NCI-H748 treated with DMSO at 0.1 percent for 48 hours (cell line): ENCODE measurements around the gene PDE4A.
"Not testable (repeated sequence)": the region's sequence is repeated elsewhere in the genome, so short reads cannot be mapped to it uniquely, and the experiment has no call there.

Experiments
- DNase-seq: peaks from one replicate; lab custom pipeline; 2025; lab: John Stamatoyannopoulos, UW

The PDE4A gene

DNA sequence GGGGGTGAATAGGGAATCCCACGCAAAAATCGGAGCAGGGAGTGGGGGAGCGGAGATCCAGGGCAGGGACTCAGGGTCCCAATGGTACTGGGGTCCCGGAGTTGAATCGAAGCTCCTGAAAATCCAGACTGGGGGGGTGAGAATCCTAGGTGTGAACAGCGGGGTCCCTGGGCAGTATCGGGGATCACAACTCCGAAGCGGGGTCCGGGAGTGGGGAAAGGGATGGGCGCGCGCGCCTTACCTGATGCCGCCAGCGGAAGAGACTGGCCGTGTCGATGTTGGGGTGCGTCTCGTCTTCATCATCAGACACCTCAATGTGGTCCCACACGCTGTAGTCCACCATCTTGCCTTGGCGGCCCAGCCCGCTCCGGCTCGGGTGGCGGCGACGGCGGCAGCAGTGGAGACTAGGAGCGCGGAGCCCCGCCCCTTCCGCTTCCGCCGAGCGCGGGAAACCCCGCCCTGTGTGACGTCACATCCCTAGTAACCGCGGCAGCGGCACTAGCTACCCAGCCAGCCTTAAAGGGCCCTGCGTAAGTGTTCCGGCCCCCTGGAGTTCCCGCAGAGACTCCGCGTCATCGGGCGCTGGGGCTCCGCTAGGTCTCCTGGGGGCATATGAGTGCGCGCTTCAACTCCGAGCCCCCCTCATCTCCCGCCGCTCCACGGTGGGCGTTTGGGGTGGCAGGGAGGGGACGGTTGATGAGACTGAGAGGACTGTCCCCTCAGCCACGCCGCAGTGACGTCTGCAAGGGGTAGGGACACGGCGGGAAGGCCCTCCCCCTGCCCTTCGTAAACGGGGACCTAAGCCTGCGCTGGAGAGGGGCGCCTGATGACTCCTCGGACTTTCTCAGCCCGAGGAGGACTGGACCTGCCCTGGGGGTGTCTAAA is 17.0 kb upstream of the PDE4A start, which contains the start of gene CDC37:
CDC37 (minus strand) TSS at position 406 of the 885 bp plus-strand sequence; CDS start at position 343, 63 bp downstream.
- DNase-seq = peak; percentile 89

DNA sequence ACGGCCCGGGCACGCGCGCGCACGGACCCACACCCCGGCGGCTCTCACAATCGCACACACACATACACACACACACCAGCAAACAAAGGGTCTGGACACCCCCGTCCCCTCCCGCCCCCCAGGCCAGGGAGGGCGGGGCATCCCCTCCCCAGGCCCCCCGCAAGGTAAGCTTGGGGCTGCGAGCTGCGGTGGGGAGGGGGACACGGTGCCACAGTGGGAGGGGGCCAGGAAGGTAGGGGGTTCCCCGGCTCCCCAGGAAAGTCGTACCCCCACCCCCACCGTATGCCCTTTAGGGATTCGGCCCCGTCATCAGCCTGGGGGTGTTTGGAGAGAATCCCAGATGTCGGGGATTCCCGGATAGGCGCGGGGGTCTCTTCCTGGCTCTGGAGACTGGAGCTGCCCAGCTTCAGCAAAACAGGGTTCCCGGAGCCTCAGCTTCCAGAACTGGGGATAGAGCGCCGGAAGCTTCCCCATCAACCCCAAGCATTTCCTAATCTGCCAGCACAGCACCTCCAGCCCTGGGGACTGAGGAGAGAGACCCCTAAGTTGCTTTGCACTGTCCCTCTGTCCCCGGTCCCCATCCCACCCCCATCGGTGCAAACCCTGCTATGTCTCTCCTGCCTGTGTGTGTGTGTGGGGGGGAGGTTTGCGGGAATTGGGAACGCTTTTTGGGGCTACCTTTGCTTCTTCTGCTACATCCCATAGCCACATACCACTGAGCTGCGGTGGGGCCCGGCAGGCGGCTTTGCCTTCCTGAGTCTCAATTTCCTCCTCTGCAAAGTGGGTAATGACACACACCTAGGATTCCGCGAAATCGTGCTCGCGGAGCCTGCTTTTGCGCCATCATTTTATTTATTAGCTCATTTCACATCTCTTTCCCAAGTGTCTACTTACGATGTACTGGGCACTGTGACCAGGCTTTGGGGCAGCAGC is 15.2 kb upstream of the PDE4A start:
- no peak for DNase-seq

DNA sequence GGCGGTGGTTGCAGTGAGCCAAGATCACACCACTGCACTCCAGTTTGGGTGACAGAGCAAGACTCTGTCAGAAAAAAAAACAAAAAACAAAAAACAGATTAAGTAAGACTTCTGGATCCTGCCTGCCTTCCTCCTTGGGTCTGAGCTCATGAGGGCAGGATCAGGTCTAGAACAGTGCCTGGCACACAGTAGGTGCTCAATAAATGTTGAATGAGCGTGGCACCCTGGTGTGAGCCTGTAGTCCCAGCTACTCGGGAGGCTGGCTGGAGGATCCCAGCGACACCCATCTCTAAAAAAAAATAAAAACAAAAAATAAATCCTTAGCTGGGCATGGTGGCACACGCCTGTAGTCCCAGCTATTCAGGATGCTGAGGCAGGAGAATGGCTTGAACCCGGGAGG is 14.1 kb upstream of the PDE4A start:
- DNase-seq = no peak

DNA sequence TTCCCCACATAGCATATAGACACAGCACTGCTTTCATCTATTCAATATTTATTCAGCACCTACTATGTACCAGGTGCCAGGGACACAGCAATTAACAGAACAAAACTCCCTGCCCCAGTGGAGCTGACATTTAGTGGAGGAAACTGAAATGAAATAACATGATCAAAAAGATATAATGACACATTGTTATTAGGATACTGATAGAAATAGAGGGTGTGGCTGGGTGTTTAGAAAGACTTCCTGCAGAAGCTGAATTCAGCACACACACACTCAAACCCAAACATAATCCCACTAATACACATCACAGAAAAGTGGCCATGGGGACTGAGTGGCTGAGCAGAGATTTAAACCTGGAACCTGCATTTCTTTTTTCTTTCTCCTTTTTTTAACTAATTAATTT is 13.2 kb upstream of the PDE4A start:
- no peak for DNase-seq

DNA sequence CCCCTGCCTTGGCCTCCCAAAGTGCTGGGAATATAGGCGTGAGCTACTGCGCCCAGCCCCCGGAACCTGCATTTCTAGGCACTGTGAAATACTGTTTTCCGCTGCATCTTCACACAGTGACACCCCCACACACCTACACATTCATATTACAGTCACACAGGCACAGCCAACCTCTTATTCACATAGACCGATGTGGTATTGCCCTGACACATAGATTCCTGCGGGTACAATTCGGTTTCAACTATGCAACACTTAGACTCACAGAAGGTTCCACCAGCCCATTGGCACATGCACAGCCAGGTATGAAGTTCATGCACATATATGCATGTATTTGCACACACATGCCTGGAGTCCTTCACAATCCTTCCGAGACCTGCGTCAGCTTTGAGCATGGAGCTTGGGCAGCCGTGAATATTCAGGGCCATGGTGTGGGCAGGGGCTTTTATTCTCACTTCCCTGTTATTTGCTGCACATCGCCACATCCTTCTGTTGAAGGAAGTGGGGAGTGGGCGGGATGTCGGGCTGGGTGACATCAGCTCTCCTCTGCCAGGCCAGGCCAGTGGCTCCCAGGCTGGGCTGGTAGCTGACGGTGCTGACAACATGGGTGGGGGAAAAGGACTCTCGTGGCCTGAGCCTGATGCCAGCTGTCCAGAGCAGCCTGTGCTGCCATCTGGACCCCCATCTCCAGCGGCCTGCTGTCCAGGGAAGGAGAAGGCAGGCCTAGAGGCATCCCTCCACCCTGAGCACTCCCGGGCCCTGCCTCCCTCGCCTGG is 11.6 kb upstream of the PDE4A start:
- no peak for DNase-seq

DNA sequence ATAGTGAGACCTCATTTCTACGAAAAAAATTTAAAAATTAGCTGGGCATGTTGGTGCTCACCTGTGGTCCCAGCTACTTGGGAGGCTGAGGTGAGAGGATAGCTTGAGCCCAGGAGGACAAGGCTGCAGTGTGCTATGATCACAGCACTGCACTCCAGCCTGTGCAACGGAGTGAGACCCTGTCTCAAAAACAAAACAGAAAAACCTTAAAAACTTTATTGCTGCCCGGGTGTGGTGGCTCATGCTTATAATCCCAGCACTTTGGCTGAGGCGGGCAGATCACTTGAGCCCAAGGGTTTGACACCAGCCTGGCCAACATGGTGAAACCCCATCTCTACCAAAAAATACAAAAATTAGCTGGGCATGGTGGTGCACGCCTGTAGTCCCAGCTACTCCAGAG is 9.1 kb upstream of the PDE4A start:
- not testable (repeated sequence) for DNase-seq

DNA sequence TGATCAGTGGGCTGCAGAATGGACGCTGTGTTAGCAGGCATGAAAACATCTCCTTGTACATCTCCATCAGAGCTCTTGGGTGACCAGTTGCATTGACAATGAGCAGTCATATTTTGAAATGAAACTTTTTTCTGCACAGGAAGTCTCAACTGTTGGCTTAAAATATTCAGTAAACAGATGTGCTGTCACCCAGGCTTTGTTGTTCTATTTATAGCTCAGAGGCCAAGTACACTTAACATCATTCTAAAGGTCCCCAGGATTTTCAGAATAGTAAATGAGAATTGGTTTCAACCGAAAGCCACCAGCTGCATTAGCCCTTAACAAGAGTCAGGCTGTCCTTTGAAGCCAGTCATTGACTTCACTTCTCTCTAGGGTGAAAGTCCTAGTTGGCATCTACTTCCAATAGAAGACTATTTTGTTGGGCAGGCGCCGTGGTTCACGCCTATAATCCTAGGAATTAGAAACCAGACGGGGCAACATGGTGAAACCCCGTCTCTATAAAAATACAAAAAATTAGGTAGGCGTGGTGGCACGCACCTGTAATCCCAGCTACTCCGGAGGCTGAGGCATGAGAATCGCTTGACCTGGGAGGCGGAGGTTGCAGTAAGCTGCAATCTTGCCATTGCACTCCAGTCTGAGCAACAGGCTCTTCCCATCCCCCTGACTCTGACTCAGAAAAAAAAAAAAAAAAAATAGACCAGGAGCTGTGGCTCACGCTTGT is 7.9 kb upstream of the PDE4A start:
- no peak for DNase-seq

DNA sequence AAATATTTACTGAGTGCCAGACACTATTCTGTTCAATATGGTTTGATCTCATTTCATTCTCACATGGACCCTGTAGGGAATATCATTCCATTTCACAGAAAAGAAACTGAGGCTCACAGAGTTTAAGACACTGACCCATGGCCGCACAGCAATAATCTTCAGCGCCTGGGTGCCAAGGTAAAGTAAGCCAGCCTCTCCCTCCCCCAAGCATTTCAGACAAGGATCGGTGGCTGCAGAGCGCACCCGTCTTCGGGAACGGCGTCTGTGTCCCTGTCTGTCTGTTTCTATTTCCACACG is 4.3 kb upstream of the PDE4A start:
- DNase-seq = no peak

DNA sequence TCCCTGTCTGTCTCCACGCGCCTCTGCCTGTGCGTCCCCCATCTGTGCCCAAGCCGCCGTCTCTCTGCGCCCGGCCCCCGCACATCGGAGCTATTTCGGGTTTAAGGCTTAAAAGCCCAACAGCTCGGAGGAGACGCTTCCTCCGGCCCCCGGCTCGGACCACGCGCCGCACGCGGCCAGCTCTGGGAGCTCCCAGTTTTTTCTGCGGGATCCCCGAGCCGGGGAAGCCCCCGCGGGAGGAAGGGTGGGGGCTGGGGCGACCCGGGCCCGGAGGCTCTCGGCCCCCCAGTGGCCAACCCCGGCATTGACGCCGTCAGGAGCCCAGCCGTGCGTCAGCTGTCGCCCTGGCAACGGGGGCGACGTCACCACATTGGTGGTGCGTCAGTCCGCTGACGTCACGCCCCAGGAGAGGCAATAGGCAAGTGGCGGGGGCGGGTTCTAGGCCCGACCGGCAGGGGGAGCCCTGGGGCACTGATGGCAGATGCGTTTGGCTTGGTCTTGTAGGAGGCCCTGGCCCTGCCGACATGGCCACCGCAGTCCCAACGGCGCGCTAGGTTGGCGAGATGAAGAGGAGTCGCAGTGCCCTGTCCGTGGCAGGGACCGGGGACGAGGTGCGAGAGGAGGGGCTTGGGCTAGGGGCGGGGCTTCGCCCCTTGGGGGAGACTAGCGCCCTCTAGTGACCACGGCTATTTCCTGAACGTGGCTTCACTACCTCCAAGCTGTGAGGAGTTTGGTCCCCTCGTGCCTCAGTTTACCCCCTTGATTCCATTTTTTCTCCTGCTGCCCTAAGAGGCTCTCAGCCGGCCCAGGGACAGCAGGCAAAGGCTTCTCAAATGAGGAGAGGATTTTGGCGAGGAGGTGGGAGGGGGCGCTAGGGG is 3.7 kb upstream of the PDE4A start:
- peak; percentile 86 for DNase-seq

DNA sequence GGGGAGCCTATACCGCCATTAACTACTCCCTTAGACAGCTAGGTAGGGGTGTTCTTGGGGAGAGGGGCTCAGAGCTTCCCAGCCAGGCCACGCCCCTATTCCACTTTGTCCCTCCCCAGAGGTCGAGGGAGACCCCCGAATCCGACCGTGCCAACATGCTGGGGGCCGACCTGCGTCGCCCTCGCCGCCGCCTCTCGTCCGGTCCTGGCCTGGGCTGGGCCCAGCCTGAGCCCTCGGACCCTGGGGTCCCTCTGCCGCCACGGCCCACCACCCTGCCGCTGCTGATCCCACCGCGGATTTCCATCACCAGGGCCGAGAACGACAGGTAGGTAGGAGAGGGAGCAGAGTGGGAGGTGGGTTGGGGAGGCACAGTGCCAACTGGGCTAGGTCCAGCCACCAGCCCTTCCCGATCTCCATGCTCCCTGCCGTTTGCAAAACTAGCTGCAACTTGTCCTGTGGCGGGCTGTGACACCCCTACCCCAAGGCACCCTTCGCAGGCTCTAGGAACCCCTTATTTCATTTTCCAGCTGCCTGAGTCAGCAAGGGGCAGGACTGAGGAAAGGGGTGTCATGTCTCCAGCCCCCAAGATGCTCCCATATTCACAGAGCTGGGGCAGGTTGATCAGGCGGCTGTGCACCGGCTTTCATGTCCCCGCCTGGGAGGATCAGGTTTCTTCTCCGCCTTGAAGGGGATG is 2.6 kb upstream of the PDE4A start:
- no peak for DNase-seq

DNA sequence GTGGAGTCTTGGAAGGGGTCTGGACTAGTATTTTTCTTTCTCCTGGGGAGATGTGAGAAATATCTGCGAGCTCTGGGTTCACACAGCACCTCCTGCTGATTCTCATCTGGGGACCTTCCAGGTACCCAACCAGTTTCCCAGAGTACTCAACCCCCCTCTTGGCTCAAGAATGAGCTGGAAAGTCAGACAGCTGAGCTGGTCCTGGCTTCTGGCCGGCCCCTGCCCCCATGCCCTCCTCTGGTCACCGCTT is 2.2 kb upstream of the PDE4A start:
- DNase-seq = no peak

DNA sequence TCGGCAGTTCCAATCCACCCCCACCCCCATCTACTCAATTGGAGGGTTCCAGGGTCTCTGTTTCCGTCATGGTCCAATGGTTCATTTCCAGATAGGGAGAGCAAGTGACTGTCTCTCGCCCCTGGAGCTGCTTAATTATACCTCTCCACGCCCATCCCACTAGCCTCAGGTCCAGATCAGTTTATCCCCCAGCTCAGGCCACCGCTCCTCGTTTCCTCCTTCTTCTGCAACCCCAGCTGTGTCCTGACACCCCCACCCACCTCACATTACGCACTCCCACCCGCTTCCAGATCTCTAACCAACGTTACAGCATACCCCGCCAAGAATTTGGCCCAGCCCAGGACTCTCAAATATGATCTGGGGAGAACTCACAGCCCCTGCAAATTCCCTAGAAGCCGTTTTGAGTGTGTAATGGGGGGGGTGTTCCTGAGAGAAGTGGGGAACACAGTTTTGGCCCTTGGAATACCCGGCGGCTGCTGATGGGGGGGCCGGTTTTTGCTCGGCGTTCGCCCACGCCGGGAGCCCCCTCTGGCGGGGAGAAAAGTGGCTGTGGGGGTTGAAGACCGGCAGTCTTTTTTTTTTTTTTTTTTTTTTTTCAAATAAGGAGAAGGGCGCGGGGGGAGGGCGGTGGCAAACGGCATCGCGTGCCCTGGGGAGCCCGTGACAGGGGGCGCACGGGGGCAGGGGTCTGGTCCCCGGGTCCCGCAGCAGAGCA is 1.7 kb upstream of the PDE4A start:
- no peak for DNase-seq

DNA sequence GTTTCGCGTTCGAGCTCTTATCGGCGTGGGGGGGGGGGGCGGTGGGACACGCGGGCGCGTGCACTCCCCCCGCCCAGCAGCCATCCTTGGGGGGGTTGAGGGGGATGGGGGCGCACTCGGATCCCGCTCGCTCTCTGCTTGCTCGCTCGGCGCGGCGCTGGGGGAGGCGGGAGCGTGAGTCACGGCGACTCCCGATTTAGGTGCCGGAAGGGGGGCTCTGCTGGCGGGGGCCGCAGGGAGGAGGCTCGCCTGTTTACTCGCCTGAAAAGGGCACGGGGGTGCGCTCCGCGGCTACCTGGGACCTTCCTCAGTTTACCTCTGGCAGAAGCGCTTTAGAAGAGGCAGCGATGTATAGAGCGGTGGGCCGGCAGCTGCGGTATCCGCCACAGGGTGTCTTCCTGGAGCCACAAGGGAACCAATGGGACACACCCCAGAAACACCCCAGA is 1.1 kb upstream of the PDE4A start:
- DNase-seq = no peak

DNA sequence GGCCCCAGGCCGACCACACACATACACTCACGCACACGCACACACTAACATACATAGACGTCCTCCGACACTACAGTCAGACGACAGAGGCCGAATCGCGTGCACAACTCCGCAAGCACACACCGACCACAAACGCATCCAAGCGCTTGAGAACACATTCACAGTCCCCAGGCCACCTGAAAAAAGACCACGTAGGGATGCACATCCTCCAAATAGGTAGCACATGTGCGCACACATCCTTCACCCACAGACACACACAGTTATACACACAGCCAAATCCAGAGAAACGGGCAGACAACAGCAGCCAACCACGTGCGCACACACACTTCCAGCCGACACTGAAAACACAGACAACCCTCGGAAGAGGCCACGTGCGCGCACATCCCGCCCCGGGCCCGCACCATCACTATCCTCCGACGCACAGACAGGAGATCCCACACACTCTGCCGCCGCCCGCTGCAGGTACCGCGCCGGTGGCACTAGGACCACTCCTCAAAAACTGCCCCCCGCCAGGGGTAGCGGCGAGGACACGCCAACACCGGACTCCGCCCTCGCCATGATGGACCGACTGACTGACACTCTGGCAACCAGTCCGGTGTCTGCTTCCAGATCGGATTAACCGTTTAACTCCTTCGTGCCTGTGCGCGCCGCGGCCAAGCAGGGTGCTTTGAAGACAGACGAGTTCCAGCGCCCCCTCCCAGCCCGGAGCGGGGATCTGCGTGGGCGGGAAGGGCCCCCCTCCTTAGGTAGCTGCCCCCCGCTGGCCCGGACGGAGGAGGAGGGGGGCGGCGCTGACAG is 493 bp upstream of the PDE4A start:
- peak; percentile 30 for DNase-seq

DNA sequence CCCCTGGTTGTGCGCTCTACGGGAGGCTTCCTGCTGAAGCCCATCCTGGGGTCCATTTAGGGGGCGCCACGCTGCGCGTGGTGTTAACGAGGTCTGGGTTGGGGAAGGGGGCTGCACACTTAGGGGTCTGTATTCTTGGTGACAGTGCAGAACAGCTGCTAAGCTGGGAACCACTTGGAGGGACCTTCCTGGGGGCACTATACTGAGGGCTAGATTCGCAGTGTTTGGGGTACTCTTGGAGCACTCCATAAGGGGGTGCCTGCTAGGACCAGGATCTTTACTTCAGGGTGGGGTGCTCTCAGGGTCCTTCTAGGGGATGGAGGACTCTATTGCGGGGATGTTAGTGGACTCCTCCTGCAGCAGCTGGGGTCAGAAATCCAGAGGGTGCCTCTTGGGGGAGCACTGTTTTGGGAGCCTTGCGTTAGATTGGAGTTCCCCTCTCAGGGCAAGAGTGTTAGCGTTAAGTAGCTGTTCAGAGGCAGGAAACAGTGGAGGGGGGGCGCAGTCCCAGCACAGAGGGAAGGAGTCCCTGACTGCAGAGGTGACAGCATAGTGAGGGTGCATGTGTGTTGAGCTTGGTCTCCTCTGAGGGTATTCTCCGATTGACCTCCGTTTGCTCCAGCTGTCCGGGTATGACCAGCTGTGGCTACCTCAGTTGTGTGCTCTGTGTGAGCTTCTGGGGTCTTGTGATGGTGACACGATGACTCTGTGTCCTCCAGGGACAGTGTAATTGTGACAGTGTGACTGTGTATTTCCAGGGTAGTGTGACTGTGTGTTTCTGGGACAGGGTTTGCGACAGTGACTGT is 1.1 kb downstream of the PDE4A start:
- no peak for DNase-seq

DNA sequence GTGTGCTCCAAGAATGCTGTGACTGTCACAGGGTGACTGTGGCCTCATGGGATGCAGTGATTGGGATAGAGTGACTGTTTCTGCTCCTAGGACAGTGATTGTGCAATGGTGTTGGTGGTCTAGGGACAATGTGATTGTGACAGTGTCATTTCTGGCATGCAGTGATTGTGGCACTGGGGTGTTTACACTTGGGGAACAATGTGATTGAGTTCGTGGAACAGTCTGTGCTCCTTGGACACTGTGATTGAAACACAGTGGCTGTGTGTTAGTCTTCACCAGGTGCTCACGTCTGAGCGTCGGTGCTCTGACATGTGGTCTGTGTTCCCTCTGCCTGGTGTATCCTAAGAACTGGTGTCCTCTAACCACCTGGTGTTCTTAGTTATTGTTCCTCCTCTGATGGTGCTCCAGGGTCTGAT is 1.7 kb downstream of the PDE4A start:
- no peak for DNase-seq

DNA sequence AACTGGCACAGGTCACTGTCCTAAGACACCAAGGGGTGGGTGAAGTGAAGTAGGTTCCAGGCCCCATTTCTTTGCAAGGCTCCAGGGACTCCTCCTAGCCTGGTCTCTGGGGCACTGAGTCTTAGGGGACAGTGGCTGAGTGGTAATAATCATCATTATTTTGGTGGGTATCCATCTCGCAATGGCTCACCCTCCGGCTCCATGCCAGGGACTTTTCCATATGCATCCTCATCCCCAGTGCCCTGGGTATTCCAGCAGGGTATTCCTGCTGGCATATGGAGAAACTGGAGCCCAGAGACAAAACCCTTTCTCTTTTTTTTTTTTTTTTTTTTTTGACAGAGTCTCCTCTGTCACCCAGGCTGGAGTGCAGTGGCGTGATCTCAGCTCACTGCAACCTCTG is 2.5 kb downstream of the PDE4A start:
- DNase-seq = no peak
